ENCODE measurements around the gene RAP1GAP2.
"Not testable (repeated sequence)": the region's sequence is repeated elsewhere in the genome, so short reads cannot be mapped to it uniquely, and the experiment has no call there.

The RAP1GAP2 gene

GRCh38 chr17:3008336-3009288, 212.4 kb downstream of the RAP1GAP2 start:
- no peak for DNase-seq (ENCODE audit: insufficient read length, low spot score)
- FAIRE-seq, result no peak

- FAIRE-seq, result no peak
- DNase-seq (ENCODE audit: insufficient read length, low spot score), result no peak
Measured at GRCh38 chr17:3009411-3009920, 213.2 kb downstream of the RAP1GAP2 start.

DNA sequence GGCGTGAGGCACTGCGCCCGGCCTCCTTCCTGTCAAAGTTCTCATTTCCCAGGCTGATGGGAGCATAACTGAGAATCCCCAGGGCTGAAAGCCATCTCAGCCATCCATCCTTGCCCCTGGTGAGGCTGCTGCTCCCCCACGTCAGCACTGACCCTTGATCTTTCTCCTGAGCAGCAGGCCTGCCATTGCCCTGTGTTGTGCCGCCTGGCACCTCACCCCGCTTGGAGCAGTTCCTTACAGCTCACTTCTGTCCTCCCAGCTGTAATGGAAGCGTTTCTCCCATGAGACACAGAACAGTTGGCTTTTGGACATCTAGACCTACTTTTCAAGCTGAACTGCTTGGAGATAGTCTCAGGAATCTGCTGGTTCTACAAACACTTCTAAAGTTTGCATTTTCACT, 215.7 kb downstream of the RAP1GAP2 start:
- FAIRE-seq, result no peak

GRCh38 chr17:3012926-3013581, 216.8 kb downstream of the RAP1GAP2 start:
- peak; percentile 82 for FAIRE-seq
- DNase-seq (ENCODE audit: insufficient read length, low spot score), result peak; percentile 81

More for the DNA sequence above, 215.7 kb downstream of the RAP1GAP2 start:
- no peak for DNase-seq (ENCODE audit: insufficient read length, low spot score)

DNA sequence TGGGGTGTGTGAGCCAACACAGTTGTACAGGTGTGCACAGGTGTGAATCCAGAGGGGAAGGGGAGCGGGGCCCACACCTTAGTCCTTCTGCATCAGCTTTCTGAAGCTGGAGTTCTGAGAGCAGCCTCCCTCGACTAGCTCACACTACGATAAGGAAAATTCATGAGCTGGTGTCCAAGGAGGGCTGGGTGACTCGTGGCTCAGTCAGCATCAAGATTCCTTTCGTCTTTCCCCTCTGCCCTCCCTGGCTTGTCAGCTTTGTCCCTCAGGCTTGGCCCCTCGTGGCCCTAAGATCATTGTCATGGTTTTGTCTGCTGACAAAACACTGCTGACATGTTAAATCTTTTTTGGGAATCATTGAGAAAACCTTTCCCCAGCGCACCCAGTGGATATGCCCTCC, 219.7 kb downstream of the RAP1GAP2 start:
- DNase-seq (ENCODE audit: insufficient read length, low spot score) (no peak), FAIRE-seq (no peak)

- DNase-seq (ENCODE audit: insufficient read length, low spot score), result no peak
- FAIRE-seq, result no peak
Measured at GRCh38 chr17:3017936-3018335, 221.7 kb downstream of the RAP1GAP2 start.

DNA sequence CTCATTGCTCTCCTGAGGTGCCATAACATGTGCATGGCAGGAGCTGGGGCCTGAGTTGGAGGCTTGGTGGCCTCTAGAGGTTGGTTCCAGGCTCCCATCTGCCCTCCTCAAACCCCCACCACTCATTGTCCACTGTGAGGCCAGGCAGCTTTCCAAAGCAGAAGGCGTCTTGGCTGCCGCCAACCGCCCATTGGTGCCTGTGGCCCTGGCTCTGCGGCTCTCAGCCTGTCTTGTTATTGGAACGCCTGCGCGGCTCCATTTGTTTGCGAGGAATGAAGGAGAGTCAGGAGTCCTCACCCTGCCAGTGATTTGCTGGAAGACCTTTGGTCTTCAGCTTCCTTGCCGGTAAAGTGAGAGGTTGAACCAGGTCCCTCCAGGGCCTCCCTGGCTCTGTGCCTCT, 223.5 kb downstream of the RAP1GAP2 start:
- FAIRE-seq (no peak), DNase-seq (ENCODE audit: insufficient read length, low spot score) (no peak)

GRCh38 chr17:3020381-3020780, 224.1 kb downstream of the RAP1GAP2 start:
- FAIRE-seq, result no peak
- no peak for DNase-seq (ENCODE audit: insufficient read length, low spot score)

GRCh38 chr17:3022197-3022596, 226.0 kb downstream of the RAP1GAP2 start:
- no peak for FAIRE-seq
- no peak for DNase-seq (ENCODE audit: insufficient read length, low spot score)

- FAIRE-seq (no peak), DNase-seq (ENCODE audit: insufficient read length, low spot score) (no peak)
Measured at GRCh38 chr17:3024346-3024745, 228.1 kb downstream of the RAP1GAP2 start.

- DNase-seq (ENCODE audit: insufficient read length, low spot score), result no peak
- no peak for FAIRE-seq
Measured at GRCh38 chr17:3025421-3026124, 229.3 kb downstream of the RAP1GAP2 start.

- FAIRE-seq (no peak), DNase-seq (ENCODE audit: insufficient read length, low spot score) (no peak)
Measured at GRCh38 chr17:3026125-3026855, 230.1 kb downstream of the RAP1GAP2 start.

GRCh38 chr17:3026856-3027751, 230.9 kb downstream of the RAP1GAP2 start:
- DNase-seq (ENCODE audit: insufficient read length, low spot score) (no peak), FAIRE-seq (no peak)

DNA sequence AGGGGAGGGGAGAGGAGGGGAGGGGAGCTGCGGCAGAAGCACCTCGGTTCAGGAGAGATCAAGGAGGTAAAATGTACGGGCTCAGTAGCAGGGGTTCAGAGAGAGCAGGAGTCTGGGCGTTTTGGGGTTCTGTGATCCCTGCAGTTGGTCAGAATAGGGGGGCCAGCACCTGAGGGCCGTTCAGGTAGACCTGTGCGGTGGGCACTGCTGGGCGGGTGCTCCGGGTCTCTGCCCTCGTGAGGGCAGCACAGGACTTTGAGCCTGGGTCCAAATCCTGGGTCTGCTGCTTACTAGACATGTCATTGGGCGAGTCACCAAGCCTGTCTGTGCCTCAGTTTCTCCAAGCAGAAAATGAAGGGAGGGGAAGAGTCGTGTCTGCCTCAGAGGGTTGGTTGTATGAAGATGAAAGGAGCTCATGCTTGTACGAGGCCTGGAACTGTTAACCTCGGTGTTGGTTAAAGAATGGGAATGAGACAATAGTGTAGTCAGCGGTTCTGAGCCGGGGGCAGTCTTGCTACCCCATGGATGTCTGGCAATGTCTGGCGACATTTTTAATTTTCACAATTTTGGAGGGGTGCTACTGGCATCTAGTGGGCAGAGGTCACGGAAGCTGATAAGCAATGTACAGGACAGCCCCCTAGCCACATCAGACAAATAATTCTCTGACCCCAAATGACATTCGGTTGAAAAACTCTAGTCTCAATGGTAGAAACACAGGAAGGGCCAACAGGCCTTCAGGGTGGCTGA, 231.7 kb downstream of the RAP1GAP2 start:
- no peak for FAIRE-seq
- no peak for DNase-seq (ENCODE audit: insufficient read length, low spot score)

DNA sequence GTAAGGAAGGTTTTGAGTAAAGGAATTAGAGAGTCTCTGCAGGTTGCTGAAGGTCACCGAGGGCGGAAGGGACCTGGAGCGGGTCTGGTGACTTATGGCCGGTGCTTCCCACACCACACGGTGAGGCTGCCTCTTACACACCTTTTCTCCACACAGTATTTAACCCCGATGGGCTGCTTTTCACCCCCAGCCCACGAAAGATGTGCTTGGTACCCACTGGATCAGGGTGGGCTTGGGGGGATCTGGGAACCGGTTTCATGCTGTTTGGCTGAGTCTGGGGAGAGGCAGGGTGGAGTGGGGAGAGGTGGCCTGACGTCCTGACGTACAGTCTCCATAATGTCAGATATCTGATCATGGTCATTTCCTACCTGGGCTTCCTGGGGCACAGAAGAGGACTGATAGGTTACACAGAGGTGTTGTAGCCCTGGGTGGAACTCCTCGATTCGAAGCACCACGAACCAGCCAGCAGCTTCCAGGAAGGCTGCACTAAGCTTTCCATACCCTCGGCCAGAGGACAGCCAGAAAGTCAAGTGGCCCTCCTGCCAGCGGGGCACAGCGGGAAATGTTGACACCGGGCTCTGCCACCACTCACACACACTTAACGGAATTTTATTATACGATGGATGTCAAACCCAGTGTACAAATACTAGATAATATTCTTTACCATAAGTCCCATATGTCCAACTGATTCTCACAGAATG, 233.1 kb downstream of the RAP1GAP2 start:
- FAIRE-seq (no peak), DNase-seq (ENCODE audit: insufficient read length, low spot score) (no peak)

GRCh38 chr17:3030096-3030495, 233.9 kb downstream of the RAP1GAP2 start:
- DNase-seq (ENCODE audit: insufficient read length, low spot score) (no peak), FAIRE-seq (no peak)

GRCh38 chr17:3030852-3031470, 234.7 kb downstream of the RAP1GAP2 start:
- DNase-seq (ENCODE audit: insufficient read length, low spot score); FAIRE-seq: not testable (repeated sequence)

All from HTR-8/SVneo (cell line).